ENCODE measurements around the gene FZR1. TPM values are rescaled to one million over a fixed set of nuclear protein-coding genes. Genes with fewer than 3 reads are reported as not detected.

The FZR1 gene
- total RNA-seq, 1 experiment from 2014 or later: 31.1 TPM

GRCh38 chr19:3530389-3530788 lies 24.3 kb downstream of the FZR1 start:
- DNase-seq: no peak
- Histone ChIP-seq H3K36me3 (peaks cover 3% of the 10 kb centered on the region; the same call in 1 of the 2 replicates), H3K27me3 (no peaks in the 10 kb centered on the region), H3K4me3 (no peak overlapping the region), H3K9me3 (no peaks in the 10 kb centered on the region)

DNA sequence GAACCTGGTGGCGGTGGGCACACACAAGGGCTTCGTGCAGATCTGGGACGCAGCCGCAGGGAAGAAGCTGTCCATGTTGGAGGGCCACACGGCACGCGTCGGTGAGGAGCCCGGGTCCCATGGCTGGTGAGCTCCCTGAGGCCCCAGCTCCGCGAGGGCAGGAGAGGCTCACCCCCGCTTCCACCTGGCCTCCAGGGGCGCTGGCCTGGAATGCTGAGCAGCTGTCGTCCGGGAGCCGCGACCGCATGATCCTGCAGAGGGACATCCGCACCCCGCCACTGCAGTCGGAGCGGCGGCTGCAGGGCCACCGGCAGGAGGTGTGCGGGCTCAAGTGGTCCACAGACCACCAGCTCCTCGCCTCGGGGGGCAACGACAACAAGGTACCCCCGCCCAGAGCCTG lies 25.6 kb downstream of the FZR1 start:
- Histone ChIP-seq H3K36me3 (peaks cover 3% of the 10 kb centered on the region; the same call in 1 of the 2 replicates), H3K4me3 (no peak overlapping the region), H3K9me3 (no peaks in the 10 kb centered on the region)

DNA sequence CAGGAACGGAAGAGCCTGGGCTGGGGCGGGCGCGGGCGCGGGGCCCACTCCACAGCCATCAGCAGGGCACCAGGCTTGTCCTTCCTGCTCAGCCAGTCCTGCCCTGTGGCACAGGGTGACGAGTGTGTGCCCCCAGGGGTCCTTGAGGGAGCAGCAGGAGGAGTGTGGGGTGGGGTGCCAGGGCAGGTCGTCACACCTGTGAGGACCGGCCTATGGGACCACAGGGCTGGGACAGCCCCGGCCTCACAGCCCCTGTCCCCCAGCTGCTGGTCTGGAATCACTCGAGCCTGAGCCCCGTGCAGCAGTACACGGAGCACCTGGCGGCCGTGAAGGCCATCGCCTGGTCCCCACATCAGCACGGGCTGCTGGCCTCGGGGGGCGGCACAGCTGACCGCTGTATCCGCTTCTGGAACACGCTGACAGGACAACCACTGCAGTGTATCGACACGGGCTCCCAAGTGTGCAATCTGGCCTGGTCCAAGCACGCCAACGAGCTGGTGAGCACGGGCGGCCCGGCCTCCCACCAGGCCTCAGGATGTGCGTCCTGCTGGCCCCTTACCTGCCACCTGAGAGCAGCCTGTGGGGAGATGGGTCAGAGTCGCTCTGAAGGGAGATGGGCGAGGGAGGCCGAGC lies 26.2 kb downstream of the FZR1 start:
- Histone ChIP-seq H3K27me3 (no peaks in the 10 kb centered on the region), H3K4me3 (no peak overlapping the region), H3K9me3 (no peaks in the 10 kb centered on the region), H3K36me3 (peaks cover 3% of the 10 kb centered on the region; the same call in 1 of the 2 replicates)
- no peak for DNase-seq

More for the DNA sequence above, 25.6 kb downstream of the FZR1 start:
- DNase-seq: no peak
- no peaks in the 10 kb centered on the region for H3K27me3 ChIP-seq

GRCh38 chr19:3533033-3533432 lies 26.9 kb downstream of the FZR1 start:
- no peak for DNase-seq
- H3K36me3 ChIP-seq: peaks cover 3% of the 10 kb centered on the region; the same call in 1 of the 2 replicates
- no peaks in the 10 kb centered on the region for H3K27me3 ChIP-seq
- H3K9me3 ChIP-seq: no peaks in the 10 kb centered on the region
- H3K4me3 ChIP-seq: no peak overlapping the region

- Histone ChIP-seq H3K36me3 (peaks cover 3% of the 10 kb centered on the region; the same call in 1 of the 2 replicates), H3K9me3 (no peaks in the 10 kb centered on the region), H3K27me3 (no peaks in the 10 kb centered on the region), H3K4me3 (no peak overlapping the region)
- DNase-seq: no peak
These were observed 27.6 kb downstream of the FZR1 start for GRCh38 chr19:3533563-3534216.

GRCh38 chr19:3534375-3535234 lies 28.5 kb downstream of the FZR1 start:
- H3K4me3 ChIP-seq: no peak overlapping the region
- H3K27me3 ChIP-seq: no peaks in the 10 kb centered on the region
- H3K36me3 ChIP-seq: peaks cover 3% of the 10 kb centered on the region; the same call in 1 of the 2 replicates
- no peaks in the 10 kb centered on the region for H3K9me3 ChIP-seq
- DNase-seq: no peak

DNA sequence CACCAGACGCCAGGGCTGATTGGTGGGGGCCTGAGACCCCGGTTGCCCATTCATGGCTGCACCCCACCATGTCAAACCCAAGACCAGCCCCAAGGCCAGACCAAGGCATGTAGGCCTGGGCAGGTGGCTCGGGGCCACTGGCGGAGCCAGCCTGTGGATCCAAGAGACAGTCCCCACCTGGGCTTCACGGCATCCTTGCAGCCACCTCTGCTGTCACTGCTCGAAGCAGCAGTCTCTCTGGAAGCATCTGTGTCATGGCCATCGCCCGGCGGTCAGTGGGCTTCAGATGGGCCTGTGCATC lies 29.1 kb downstream of the FZR1 start:
- peaks cover 3% of the 10 kb centered on the region; the same call in 1 of the 2 replicates for H3K36me3 ChIP-seq
- H3K4me3 ChIP-seq: no peak overlapping the region
- H3K9me3 ChIP-seq: no peaks in the 10 kb centered on the region
- DNase-seq: no peak
- no peaks in the 10 kb centered on the region for H3K27me3 ChIP-seq

- Histone ChIP-seq H3K4me3 (no peak overlapping the region), H3K9me3 (no peaks in the 10 kb centered on the region), H3K36me3 (peaks cover 3% of the 10 kb centered on the region; the same call in 1 of the 2 replicates), H3K27me3 (no peaks in the 10 kb centered on the region)
- DNase-seq: no peak
These were observed 29.5 kb downstream of the FZR1 start for GRCh38 chr19:3535563-3535965.

DNA sequence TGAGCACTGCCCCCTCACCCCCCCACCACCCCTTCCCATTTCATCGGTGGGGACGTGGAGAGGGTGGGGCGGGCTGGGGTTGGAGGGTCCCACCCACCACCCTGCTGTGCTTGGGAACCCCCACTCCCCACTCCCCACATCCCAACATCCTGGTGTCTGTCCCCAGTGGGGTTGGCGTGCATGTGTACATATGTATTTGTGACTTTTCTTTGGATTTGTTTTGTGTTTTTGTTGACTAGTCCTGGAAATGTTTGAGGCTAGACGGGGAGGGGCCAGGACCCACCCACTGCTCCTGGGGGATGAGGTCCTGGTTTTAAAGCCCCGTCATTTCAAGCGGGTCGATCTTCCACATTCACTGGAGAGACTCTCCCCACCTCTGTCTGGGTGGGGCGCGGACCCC lies 29.9 kb downstream of the FZR1 start:
- Histone ChIP-seq H3K4me3 (no peak overlapping the region), H3K9me3 (no peaks in the 10 kb centered on the region), H3K36me3 (peaks cover 3% of the 10 kb centered on the region; the same call in 1 of the 2 replicates), H3K27me3 (no peaks in the 10 kb centered on the region)
- DNase-seq: no peak

- H3K27me3 ChIP-seq: no peaks in the 10 kb centered on the region
- no peak for DNase-seq
- no peak overlapping the region for H3K4me3 ChIP-seq
- no peaks in the 10 kb centered on the region for H3K9me3 ChIP-seq
- H3K36me3 ChIP-seq: no peaks in the 10 kb centered on the region; the same call in 1 of the 2 replicates
These were observed 30.5 kb downstream of the FZR1 start for GRCh38 chr19:3536429-3537100.

- no peak for DNase-seq
- H3K36me3 ChIP-seq: no peaks in the 10 kb centered on the region; the same call in 1 of the 2 replicates
- no peaks in the 10 kb centered on the region for H3K9me3 ChIP-seq
- no peaks in the 10 kb centered on the region for H3K27me3 ChIP-seq
- no peak overlapping the region for H3K4me3 ChIP-seq
These were observed 31.0 kb downstream of the FZR1 start for GRCh38 chr19:3537101-3537437.

- no peak for DNase-seq
- no peak overlapping the region for H3K4me3 ChIP-seq
- no peaks in the 10 kb centered on the region for H3K9me3 ChIP-seq
- H3K36me3 ChIP-seq: no peaks in the 10 kb centered on the region; the same call in 1 of the 2 replicates
- H3K27me3 ChIP-seq: no peaks in the 10 kb centered on the region
These were observed 31.5 kb downstream of the FZR1 start for GRCh38 chr19:3537438-3538240.

DNA sequence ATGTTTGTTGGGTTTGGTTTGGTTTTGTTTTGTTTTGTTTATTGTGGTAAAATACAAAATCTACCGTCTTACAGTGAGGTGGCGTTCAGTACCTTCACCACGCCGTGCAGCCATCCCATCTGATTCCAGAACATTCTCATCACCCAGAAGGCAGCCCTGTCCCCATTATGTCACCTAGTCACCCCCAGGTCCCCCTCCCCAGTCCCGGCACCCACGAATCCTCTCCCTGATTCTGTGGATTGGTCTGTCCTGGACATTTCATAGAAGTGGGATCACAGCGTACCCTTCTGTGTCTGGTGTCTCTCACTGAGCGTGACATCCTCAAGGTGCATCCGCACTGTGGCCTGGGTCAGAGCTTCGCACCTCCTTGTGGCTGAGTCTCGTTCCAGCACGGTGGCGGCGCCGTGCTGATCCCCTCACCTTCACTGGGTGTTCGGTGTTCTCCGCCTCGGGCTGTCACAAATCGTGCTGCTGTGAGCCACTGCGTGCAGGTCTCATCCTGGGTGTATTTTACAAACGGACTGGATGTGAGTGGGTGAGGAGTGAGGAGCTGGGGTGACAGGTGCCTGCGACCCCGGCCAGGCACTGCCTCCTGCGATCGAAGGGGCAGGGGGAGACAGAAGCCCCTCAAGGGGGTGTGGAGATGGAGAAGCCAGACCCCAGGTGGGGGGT lies 32.3 kb downstream of the FZR1 start:
- H3K27me3 ChIP-seq: no peaks in the 10 kb centered on the region
- H3K9me3 ChIP-seq: no peaks in the 10 kb centered on the region
- H3K4me3 ChIP-seq: no peak overlapping the region
- no peak for DNase-seq
- no peaks in the 10 kb centered on the region; the same call in 1 of the 2 replicates for H3K36me3 ChIP-seq

DNA sequence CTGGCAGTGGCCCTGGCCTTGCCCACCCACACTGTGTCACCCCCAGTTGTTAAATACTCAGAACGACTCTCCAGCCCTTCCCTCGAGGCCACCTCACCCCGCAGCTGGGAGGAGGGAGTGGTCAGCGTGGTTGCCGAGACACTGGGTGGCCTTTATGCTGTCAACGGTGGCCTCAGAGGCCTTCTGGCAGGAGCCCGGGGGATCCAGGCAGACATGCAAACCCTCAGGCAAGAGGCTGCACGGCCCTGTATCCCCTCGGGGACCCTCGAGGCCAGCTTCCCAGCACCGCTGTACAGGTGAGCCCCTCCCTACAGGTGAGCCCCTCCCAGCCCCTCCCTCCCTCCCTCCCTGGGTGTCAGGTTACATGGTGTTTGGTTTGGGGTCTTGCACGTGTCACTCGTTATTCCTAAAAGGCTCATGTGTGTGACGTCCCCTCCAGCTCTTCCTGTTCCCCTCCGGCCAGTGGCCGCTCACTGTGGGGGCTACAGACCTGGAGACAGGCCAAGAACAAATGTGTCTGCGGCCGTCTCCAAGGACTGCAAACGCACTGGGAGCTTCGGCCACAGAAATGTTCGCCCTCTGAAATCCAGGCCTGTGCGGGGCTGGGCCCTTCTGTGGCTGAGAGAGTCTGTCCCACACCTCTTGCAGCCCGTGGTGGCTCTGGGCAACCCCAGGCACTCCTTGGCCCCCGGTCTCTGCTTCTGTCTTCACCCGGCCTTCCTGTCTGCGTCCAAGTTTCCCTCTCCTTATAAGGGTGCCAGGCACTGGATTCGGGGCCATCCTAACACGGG lies 33.0 kb downstream of the FZR1 start, which contains the start of gene TEKTIP1:
Gene TEKTIP1, plus strand, starts transcription at position 210 of the 791 bp plus-strand sequence. Its CDS starts 4 bp downstream, at position 214.
- DNase-seq: no peak
- Histone ChIP-seq H3K9me3 (no peaks in the 10 kb centered on the region), H3K27me3 (no peaks in the 10 kb centered on the region), H3K4me3 (no peak within 1 kb of the TSS), H3K36me3 (no peaks in the 10 kb centered on the region; the same call in 1 of the 2 replicates)

DNA sequence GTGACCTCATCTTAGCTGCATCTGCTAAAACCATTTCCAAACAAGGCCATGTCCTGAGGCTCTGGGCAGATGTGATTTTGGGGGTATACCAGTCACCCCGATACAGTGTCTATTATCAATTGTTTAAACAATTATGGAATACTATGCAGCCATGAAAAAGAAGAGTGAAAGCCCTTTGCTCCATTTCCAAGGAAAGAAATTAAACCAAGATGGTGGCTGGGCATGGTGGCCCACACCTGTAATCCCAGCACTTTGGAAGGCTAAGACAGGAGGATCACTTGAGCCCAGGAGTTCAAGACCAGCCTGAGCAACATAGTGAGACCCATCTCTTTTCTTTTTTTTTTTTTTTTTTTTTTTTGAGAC lies 33.6 kb downstream of the FZR1 start:
- Histone ChIP-seq H3K36me3 (no peaks in the 10 kb centered on the region; the same call in 1 of the 2 replicates), H3K4me3 (no peak overlapping the region), H3K9me3 (no peaks in the 10 kb centered on the region), H3K27me3 (no peaks in the 10 kb centered on the region)
- no peak for DNase-seq

All from MG63 (cell line).